Measurements from ENCODE around the gene DNAH3.

DNA sequence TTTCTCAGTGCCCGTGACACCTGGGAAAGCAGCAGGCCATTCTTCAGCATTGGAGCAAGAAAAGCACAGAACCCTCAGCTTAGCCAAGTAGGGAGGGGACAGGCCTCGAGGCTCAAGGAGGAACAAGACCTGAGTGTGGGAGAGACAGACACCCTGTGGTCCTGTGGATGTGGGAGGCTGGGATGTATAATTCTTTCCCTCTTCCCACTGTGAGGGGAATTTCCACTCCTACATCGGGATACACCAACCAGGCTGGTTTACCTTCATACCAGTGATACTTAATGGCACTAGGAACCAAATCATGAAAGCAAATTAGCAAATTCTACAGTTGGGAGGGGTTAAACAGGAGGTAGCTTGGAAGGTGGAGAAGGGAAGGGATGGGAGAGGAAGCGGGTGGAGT, 208.4 kb downstream of the DNAH3 start:
- TF ChIP-seq, protein P1, sequence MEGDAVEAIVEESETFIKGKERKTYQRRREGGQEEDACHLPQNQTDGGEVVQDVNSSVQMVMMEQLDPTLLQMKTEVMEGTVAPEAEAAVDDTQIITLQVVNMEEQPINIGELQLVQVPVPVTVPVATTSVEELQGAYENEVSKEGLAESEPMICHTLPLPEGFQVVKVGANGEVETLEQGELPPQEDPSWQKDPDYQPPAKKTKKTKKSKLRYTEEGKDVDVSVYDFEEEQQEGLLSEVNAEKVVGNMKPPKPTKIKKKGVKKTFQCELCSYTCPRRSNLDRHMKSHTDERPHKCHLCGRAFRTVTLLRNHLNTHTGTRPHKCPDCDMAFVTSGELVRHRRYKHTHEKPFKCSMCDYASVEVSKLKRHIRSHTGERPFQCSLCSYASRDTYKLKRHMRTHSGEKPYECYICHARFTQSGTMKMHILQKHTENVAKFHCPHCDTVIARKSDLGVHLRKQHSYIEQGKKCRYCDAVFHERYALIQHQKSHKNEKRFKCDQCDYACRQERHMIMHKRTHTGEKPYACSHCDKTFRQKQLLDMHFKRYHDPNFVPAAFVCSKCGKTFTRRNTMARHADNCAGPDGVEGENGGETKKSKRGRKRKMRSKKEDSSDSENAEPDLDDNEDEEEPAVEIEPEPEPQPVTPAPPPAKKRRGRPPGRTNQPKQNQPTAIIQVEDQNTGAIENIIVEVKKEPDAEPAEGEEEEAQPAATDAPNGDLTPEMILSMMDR (IDR thresholded peaks at IDR 0.05), result no peak
- TF ChIP-seq POLR2AphosphoS5 (IDR thresholded peaks at IDR 0.05), result no peak
- TF ChIP-seq POLR2A (IDR thresholded peaks at IDR 0.05), result no peak
- TF ChIP-seq EP300 (IDR thresholded peaks at IDR 0.05), result no peak
